Type B pancreatic cell (in vitro differentiated cells): ENCODE measurements around the gene AKAP10. TPM values are rescaled to one million over a fixed set of nuclear protein-coding genes. Genes with fewer than 3 reads are reported as not detected.
"Not testable (repeated sequence)": the region's sequence is repeated elsewhere in the genome, so short reads cannot be mapped to it uniquely, and the experiment has no call there.

ENCODE experiments used
- DNase-seq: peaks from one replicate; pipeline ENCODE4 v3.0.0; 2021; ENCODE audit warnings: mixed read lengths; ENCODE audit not compliant: unreplicated experiment; ENCODE audit errors: extremely low spot score
- H3K27ac Mint-ChIP-seq: 2 replicates; pipeline ENCODE4 v1.8.0; 2021; ENCODE audit warnings: mild to moderate bottlenecking, mixed read lengths
- H3K27me3 Mint-ChIP-seq: 2 replicates; pipeline ENCODE4 v1.8.0; 2021; ENCODE audit warnings: mixed read lengths
- H3K36me3 Mint-ChIP-seq: 2 replicates; pipeline ENCODE4 v1.8.0; 2021; ENCODE audit warnings: mixed read lengths
- H3K4me1 Mint-ChIP-seq: one replicate; pipeline ENCODE4 v1.8.0; 2021; ENCODE audit warnings: mixed read lengths; ENCODE audit not compliant: unreplicated experiment
- H3K4me3 Mint-ChIP-seq: 2 replicates; pipeline ENCODE4 v1.8.0; 2021; ENCODE audit warnings: mild to moderate bottlenecking, mixed read lengths
- H3K9me3 Mint-ChIP-seq: 2 replicates; pipeline ENCODE4 v1.8.0; 2021; ENCODE audit warnings: mixed read lengths
- long read RNA-seq: library from polyadenylated mRNA; unstranded; transcript quantifications from one replicate; pipeline ENCODE4 v2.0.0, GENCODE V29; 2020
- total RNA-seq: library from RNA; stranded (reverse); gene quantifications from 2 replicates; pipeline ENCODE4 v1.2.1, GENCODE V29; 2021; ENCODE audit warnings: low replicate concordance
- TF ChIP-seq, protein P1 (sequence below): fragments of 200-600 bp; sonication (generic); conservative IDR thresholded peaks from 2 replicates; pipeline ENCODE4 v1.5.0; 2021; ENCODE audit warnings: antibody characterized with exemption, mild to moderate bottlenecking

Gene AKAP10, protein sequence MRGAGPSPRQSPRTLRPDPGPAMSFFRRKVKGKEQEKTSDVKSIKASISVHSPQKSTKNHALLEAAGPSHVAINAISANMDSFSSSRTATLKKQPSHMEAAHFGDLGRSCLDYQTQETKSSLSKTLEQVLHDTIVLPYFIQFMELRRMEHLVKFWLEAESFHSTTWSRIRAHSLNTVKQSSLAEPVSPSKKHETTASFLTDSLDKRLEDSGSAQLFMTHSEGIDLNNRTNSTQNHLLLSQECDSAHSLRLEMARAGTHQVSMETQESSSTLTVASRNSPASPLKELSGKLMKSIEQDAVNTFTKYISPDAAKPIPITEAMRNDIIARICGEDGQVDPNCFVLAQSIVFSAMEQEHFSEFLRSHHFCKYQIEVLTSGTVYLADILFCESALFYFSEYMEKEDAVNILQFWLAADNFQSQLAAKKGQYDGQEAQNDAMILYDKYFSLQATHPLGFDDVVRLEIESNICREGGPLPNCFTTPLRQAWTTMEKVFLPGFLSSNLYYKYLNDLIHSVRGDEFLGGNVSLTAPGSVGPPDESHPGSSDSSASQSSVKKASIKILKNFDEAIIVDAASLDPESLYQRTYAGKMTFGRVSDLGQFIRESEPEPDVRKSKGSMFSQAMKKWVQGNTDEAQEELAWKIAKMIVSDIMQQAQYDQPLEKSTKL
- 30.3 and 31.3 TPM in 2 replicates for total RNA-seq
- long read RNA-seq, full-length matches to known transcripts: 4 of 13 reads
- long read RNA-seq, partial matches to known transcripts: 4 of 13 reads
- long read RNA-seq, other reads (novel, unspliced or antisense): 5 of 13 reads

DNA sequence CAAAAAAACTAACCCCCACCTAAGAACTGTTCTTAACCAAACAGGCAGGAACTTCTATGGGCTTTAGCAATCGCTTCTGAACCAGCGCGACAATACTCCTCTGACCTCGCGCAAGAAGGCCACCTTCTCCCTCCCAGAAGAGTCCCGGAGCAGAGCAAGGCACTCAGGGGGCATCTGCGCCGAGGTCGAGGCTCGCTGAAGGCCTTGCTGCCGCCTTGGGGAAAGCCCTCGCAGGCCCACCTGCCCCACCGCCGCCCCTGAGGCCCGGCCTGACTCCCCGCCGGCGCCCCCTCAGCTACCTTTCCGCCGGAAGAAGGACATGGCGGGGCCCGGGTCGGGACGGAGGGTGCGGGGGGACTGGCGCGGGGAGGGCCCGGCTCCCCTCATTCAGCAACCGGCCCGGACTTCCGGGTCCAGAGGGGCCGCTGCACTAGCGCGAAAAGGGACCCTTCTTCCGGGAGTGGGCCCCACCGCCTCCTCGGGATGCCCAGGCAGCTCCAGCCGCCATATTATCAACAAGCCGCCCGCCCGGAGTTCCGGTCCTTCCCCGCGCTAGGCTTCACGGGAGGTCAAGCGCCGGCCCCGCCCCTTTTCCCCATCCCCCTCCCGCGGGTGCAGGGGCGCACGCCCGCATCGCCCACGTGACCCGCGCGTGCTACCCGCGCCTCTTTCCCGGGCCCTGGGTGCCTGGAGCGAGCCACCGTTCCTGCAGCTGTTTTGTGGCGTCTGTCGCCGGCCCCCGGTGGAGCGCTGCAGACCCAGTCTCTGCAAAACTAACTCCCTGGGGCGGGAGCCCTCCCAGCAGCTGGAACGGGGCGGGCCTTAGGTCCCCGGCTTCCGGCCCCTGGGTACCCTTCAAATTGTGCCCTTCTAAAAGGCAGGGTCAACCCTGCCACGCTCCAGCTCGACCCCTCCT, at the start of gene AKAP10:
Gene AKAP10 (minus strand): TSS at position 536 of the 916 bp plus-strand sequence. CDS start 149 bp downstream, at position 387.
- Mint-ChIP-seq H3K27me3 (no peaks in the 10 kb centered on the region), H3K4me1 (peaks cover 17% of the 10 kb centered on the region), H3K36me3 (peaks cover 14% of the 10 kb centered on the region), H3K27ac (peak within 1 kb of the TSS; percentile 90), H3K9me3 (peaks cover 5% of the 10 kb centered on the region), H3K4me3 (peak within 1 kb of the TSS; percentile 97)
- DNase-seq: peak; percentile 95
- TF ChIP-seq, protein P1, sequence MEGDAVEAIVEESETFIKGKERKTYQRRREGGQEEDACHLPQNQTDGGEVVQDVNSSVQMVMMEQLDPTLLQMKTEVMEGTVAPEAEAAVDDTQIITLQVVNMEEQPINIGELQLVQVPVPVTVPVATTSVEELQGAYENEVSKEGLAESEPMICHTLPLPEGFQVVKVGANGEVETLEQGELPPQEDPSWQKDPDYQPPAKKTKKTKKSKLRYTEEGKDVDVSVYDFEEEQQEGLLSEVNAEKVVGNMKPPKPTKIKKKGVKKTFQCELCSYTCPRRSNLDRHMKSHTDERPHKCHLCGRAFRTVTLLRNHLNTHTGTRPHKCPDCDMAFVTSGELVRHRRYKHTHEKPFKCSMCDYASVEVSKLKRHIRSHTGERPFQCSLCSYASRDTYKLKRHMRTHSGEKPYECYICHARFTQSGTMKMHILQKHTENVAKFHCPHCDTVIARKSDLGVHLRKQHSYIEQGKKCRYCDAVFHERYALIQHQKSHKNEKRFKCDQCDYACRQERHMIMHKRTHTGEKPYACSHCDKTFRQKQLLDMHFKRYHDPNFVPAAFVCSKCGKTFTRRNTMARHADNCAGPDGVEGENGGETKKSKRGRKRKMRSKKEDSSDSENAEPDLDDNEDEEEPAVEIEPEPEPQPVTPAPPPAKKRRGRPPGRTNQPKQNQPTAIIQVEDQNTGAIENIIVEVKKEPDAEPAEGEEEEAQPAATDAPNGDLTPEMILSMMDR: no peak

DNA sequence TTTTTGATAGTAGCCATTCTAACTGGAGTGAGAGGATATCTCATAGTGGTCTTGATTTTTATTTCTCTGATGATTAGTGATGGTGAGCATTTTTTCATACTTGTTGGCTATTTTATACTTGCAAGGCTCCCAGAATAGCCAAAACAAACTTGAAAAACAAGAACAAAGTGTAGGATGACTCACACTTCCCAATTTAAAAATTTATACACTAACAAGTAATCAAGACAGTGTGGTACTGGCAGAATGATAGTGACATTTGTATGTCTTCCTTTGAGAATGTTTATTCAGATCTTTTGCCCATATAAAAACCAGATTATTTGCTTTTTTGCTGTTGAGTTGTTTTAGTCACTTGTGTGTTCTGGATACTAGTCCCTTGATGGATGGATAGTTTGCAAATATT, 49.3 kb upstream of the AKAP10 start:
- Mint-ChIP-seq H3K27ac (no peak overlapping the region), H3K36me3 (no peaks in the 10 kb centered on the region), H3K4me3 (no peak overlapping the region), H3K9me3 (no peaks in the 10 kb centered on the region), H3K27me3 (peaks cover 22% of the 10 kb centered on the region), H3K4me1 (no peaks in the 10 kb centered on the region)
- no peak for DNase-seq
- TF ChIP-seq, protein P1: no peak

DNA sequence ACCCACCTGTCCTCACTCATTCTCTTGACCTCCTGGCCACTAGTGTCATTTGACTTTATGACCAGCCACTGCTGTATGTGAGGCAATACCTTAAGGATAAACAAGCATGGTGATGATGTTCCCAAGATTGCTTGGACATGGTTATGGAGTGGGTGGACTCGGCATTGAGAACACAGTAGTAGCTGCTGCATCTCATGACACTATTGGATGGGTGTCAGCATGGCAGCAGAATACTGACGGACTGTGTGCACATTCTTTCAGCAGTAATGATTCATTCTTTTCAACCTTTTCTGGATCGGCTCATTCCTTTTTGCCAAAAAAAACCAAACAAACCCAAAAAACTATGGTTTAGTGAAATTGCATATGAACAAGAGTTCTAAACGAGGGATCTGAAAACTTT, 45.1 kb upstream of the AKAP10 start:
- TF ChIP-seq, protein P1: no peak
- no peaks in the 10 kb centered on the region for H3K9me3 Mint-ChIP-seq
- no peaks in the 10 kb centered on the region for H3K4me1 Mint-ChIP-seq
- no peak for DNase-seq
- H3K27me3 Mint-ChIP-seq: peaks cover 22% of the 10 kb centered on the region
- H3K36me3 Mint-ChIP-seq: no peaks in the 10 kb centered on the region
- H3K27ac Mint-ChIP-seq: no peak overlapping the region
- no peak overlapping the region for H3K4me3 Mint-ChIP-seq

DNA sequence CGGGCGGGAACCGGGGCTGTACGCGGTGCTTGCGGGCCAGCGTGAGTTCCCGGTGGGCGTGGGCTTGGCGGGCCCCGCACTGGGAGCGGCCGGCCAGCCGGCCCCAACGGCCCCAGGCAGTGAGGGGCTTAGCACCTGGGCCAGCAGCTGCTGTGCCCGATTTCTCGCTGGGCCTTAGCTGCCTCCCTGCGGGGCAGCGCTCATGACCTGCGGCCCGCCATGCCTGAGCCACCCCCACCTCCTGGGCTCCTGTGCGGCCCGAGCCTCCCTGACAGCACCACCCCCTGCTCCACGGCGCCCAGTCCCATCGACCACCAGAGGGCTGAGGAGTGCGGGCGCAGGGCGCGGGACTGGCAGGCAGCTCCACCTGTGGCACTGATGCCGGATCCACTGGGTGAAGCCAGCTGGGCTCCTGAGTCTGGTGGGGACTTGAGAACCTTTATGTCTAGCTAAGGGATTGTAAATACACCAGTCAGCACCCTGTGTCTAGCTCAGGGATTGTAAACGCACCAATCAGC, 38.9 kb upstream of the AKAP10 start:
- H3K27me3 Mint-ChIP-seq: peaks cover 25% of the 10 kb centered on the region
- not testable (repeated sequence) for DNase-seq, H3K4me3 Mint-ChIP-seq

DNA sequence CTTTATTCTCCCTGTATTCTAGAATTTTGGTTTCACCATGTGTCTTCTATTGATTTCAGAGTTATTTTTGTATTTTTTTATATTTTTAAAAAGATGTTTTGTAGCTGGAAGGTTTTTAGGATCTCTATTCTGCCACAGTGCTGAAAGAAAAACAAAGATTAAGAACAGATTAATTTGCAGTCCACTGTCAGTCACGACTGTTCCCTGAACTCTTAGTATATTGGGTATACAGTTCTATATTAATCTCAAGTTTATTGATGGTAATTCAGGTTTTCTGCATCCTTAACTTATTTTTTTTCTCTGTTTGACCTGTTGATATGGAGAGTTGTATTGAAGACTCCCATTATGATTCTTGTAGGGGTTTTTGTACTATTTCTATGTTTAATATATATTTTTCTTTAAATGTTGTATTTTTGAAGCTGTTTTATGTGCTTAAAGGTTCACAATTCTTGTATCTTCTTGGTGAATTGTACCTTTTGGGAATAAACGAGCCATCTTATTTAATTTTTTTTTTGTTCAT, 34.4 kb upstream of the AKAP10 start:
- no peak for DNase-seq
- H3K27ac Mint-ChIP-seq: no peak overlapping the region
- H3K9me3 Mint-ChIP-seq: no peaks in the 10 kb centered on the region
- TF ChIP-seq, protein P1: no peak
- H3K36me3 Mint-ChIP-seq: no peaks in the 10 kb centered on the region
- H3K27me3 Mint-ChIP-seq: peaks cover 56% of the 10 kb centered on the region
- H3K4me1 Mint-ChIP-seq: peaks cover 4% of the 10 kb centered on the region
- no peak overlapping the region for H3K4me3 Mint-ChIP-seq

More for the DNA sequence above, 38.9 kb upstream of the AKAP10 start:
- not testable (repeated sequence) for H3K9me3 Mint-ChIP-seq, H3K27ac Mint-ChIP-seq, H3K4me1 Mint-ChIP-seq, H3K36me3 Mint-ChIP-seq
